Pancreas (tissue), 10 donors: ENCODE data around the gene SAFB. TPM values are rescaled to one million over a fixed set of nuclear protein-coding genes. Genes with fewer than 3 reads are reported as not detected.

Source experiments
- ATAC-seq, 4 donors: fragments of 200-7000 bp; cut with Tn5 transposase; one replicate each; pipeline versions ENCODE4 v1.8.0 to v1.9.1; 2020; ENCODE audit warnings: mild to moderate bottlenecking in 4 of 4, moderate library complexity in 4 of 4
- DNase-seq, 6 donors: peaks; one replicate each; pipeline ENCODE4 v3.0.0-alpha.2; 2020
- FAIRE-seq: peaks from 2 replicates; lab custom pipeline; 2012; peaks lifted over from hg19 to GRCh38; lab: Jason Lieb, UNC
- H3K27ac ChIP-seq, 4 donors: fragments of 200-600 bp; sonication (generic); 1 replicate in 3 of 4; 2 replicates in 1 of 4; pipeline versions ENCODE4 v1.5.0 to v1.8.0; 2020
- H3K27me3 ChIP-seq, 4 donors: fragments of 200-600 bp; one replicate each; pipeline ENCODE4 v1.8.0; 2021
- H3K36me3 ChIP-seq, 3 donors: fragments of 200-600 bp; sonication (generic) in 1 of 3; one replicate each; pipeline versions ENCODE4 v1.5.0 to v1.8.0; 2020 to 2021
- H3K4me1 ChIP-seq, 3 donors: fragments of 200-600 bp; one replicate each; pipeline ENCODE4 v1.8.0; 2021
- H3K4me3 ChIP-seq, 4 donors: fragments of 200-600 bp; sonication (generic) in 2 of 4; one replicate each; pipeline versions ENCODE4 v1.5.0 to v1.8.0; 2020 to 2021
- H3K9me3 ChIP-seq, 4 donors: fragments of 200-600 bp; one replicate each; pipeline ENCODE4 v1.8.0; 2021
- WGBS, 2 donors: extraction: QIAGEN DNeasy Blood & Tissue Kit; methylation state at CpG; one replicate each; pipeline ENCODE4 v1.1.7; 2013; 5-methylcytosine and 5-hydroxymethylcytosine counted together
- intact Hi-C, 3 donors: fragments of 100-400 bp; cut with DNase I; formaldehyde crosslinking; loops; one replicate each; pipeline versions ENCODE4 v1.11.1 to v1.14.2; 2022
- polyA plus RNA-seq, 2 donors: library from polyadenylated mRNA; stranded (reverse); fragments of 200-250 nt; gene quantifications; one replicate each; pipeline ENCODE4 v1.2.3, GENCODE V29; 2013
- total RNA-seq, 6 donors: library from RNA; stranded (reverse); fragmentation: NEBNext Ultra II Directional in 4 of 6; extraction: Animal tissue kit (Norgen Biotek cat#: 25700) in 4 of 6; gene quantifications; one replicate each; pipeline versions ENCODE4 v1.2.1 to v1.2.4, GENCODE V29; 2021 to 2023
- TF ChIP-seq, protein P1 (sequence below), 4 donors: fragments of 200-600 bp; sonication (generic) in 3 of 4; IDR thresholded peaks; one replicate each; pipeline versions ENCODE4 v1.5.0 to v1.8.0; 2021; ENCODE audit warnings: antibody characterized with exemption in 4 of 4
- donor health status: healthy with polysubstance abuse.
- donor health status: DM: no; HTN: no; CAD: no; lungs with moderate emphysema.
- donor health status: DM: no; HTN: no; CAD: no.
- donor health status: control.
- donor health status: control.
- donor health status: Bipolar disorder and iron deficiency.
- donor health status: DM: yes; HTN: yes; CAD: no.
- donor health status: DM: no; HTN: no; CAD: no.
- donor health status: DM: no; HTN: no; CAD: no.
- donor health status: DM: yes; HTN: yes; CAD: no.

SAFB gene
- total and polyA plus RNA-seq, 8 donors = 28.9 to 84.3 (median 42.7) TPM

- FAIRE-seq = no peak
- H3K9me3 ChIP-seq = no peaks in the 10 kb centered on the region
- 90 to 91% methylated on average over 5 of the region's 5 CpGs for whole genome bisulfite sequencing, 2 donors
- peaks cover 0 to 8% (median under 1%) of the 10 kb centered on the region in 3 donors for H3K36me3 ChIP-seq
- H3K4me1 ChIP-seq = peaks cover 6 to 24% (median 20%) of the 10 kb centered on the region in 3 donors
- intact Hi-C loops = no loop called here
- TF ChIP-seq, protein P1, sequence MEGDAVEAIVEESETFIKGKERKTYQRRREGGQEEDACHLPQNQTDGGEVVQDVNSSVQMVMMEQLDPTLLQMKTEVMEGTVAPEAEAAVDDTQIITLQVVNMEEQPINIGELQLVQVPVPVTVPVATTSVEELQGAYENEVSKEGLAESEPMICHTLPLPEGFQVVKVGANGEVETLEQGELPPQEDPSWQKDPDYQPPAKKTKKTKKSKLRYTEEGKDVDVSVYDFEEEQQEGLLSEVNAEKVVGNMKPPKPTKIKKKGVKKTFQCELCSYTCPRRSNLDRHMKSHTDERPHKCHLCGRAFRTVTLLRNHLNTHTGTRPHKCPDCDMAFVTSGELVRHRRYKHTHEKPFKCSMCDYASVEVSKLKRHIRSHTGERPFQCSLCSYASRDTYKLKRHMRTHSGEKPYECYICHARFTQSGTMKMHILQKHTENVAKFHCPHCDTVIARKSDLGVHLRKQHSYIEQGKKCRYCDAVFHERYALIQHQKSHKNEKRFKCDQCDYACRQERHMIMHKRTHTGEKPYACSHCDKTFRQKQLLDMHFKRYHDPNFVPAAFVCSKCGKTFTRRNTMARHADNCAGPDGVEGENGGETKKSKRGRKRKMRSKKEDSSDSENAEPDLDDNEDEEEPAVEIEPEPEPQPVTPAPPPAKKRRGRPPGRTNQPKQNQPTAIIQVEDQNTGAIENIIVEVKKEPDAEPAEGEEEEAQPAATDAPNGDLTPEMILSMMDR (IDR thresholded peaks at IDR 0.05) = no peak
- DNase-seq = peak in 1 of 6 donors; percentile 2
- no peak for ATAC-seq
- no peaks in the 10 kb centered on the region for H3K27me3 ChIP-seq
- no peak overlapping the region for H3K4me3 ChIP-seq
- no peak overlapping the region for H3K27ac ChIP-seq
These were observed 9.8 kb downstream of the SAFB start for GRCh38 chr19:5632657-5633056.

- Histone ChIP-seq H3K4me3 (no peak overlapping the region), H3K27ac (no peak overlapping the region), H3K4me1 (peaks cover 6 to 28% (median 12%) of the 10 kb centered on the region in 3 donors), H3K9me3 (no peaks in the 10 kb centered on the region), H3K36me3 (no peaks in the 10 kb centered on the region), H3K27me3 (no peaks in the 10 kb centered on the region)
- TF ChIP-seq, protein P1 (IDR thresholded peaks at IDR 0.05) = no peak
- 86 to 90% methylated on average over 6 of the region's 6 CpGs for WGBS, 2 donors
- intact Hi-C loops = no loop called here
- FAIRE-seq (no peak), ATAC-seq (no peak), DNase-seq (peak in 1 of 6 donors; percentile 11)
These were observed 12.5 kb downstream of the SAFB start for GRCh38 chr19:5635427-5635826.

DNA sequence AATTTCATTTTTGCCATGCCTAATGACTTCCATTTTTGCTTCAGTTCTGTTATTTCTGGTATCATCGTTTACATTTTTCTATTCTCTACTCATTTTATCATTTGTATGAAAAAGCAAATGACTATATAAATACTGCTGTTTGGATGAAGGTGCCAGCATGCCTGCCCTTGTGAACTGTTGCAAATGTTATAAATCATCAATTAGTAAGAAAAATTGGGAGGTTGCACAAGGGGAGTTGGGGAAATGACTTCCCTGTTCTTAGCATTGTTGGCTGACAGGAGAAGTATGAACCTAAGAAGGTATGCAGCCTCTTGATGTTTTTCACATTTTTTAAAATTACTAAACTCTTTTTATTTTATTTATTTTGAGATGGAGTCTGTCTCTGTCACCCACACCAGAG is 15.1 kb downstream of the SAFB start:
- intact Hi-C loops = no loop called here
- Histone ChIP-seq H3K9me3 (no peaks in the 10 kb centered on the region), H3K27ac (no peak overlapping the region), H3K36me3 (peaks cover 0 to 8% (median 0%) of the 10 kb centered on the region in 3 donors), H3K4me3 (no peak overlapping the region), H3K27me3 (no peaks in the 10 kb centered on the region), H3K4me1 (peaks cover 0 to 20% (median 0%) of the 10 kb centered on the region in 3 donors)
- TF ChIP-seq, protein P1 (IDR thresholded peaks at IDR 0.05) = no peak
- WGBS, 2 donors = 11 to 13% methylated on average over 1 of the region's 1 CpG
- no peak for FAIRE-seq
- DNase-seq = no peak
- ATAC-seq = no peak

DNA sequence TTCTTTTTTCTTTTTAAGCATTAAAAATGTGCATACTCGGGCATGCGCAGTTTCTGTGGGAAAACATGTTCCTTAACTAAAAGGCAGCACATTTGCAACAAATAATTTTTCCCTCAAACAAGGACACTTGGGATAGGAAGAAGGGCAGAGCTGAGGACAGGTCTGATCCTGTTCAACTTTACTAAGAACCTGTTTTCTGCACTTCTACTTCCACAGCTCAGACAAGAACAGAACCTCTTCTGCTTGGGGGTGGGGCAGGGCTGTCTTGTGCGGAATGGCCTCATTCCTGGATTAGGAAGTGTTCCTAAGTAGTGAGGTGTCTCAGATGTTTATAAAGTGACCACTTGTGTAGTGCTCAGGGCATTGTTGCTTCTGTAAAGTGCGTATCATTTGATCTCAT is 18.3 kb downstream of the SAFB start:
- ATAC-seq (no peak), FAIRE-seq (no peak), DNase-seq (no peak)
- H3K4me1 ChIP-seq = peaks cover 0 to 13% (median 0%) of the 10 kb centered on the region in 3 donors
- intact Hi-C loops = no loop called here
- no peaks in the 10 kb centered on the region for H3K27me3 ChIP-seq
- no peak overlapping the region for H3K4me3 ChIP-seq
- TF ChIP-seq, protein P1 (IDR thresholded peaks at IDR 0.05) = no peak
- H3K9me3 ChIP-seq = no peaks in the 10 kb centered on the region
- H3K27ac ChIP-seq = no peak overlapping the region
- H3K36me3 ChIP-seq = peaks cover 0 to 17% (median 9%) of the 10 kb centered on the region in 3 donors
- WGBS, 2 donors = 91 to 95% methylated on average over 4 of the region's 4 CpGs

- peaks cover 0 to 26% (median 17%) of the 10 kb centered on the region in 3 donors for H3K36me3 ChIP-seq
- H3K4me1 ChIP-seq = peaks cover 0 to 13% (median 0%) of the 10 kb centered on the region in 3 donors
- TF ChIP-seq, protein P1 (IDR thresholded peaks at IDR 0.05) = no peak
- H3K27me3 ChIP-seq = no peaks in the 10 kb centered on the region
- DNase-seq (no peak), ATAC-seq (peak; percentile 45 to 77 (median 69)), FAIRE-seq (no peak)
- H3K9me3 ChIP-seq = no peaks in the 10 kb centered on the region
- no peak overlapping the region for H3K27ac ChIP-seq
- intact Hi-C loops = no loop called here
- 56 to 57% methylated on average over 2 of the region's 2 CpGs for WGBS, 2 donors
- no peak overlapping the region for H3K4me3 ChIP-seq
These were observed 19.3 kb downstream of the SAFB start for GRCh38 chr19:5642204-5642603.
